Stimulated activated CD4-positive, alpha-beta T cell treated with anti-CD3 and anti-CD28 coated beads, Interleukin-4, amount 100 ng/mL, for 24 hours (primary cell): Measurements from ENCODE around the gene PPCDC.
"Not testable (repeated sequence)": the region's sequence is repeated elsewhere in the genome, so short reads cannot be mapped to it uniquely, and the experiment has no call there.

Experiments
- DNase-seq: peaks from one replicate; pipeline ENCODE4 v3.0.0-alpha.2; 2020

PPCDC gene

GRCh38 chr15:75073197-75073596, 49.8 kb downstream of the PPCDC start:
- no peak for DNase-seq

- DNase-seq: no peak
Observed at GRCh38 chr15:75076277-75076676, 52.9 kb downstream of the PPCDC start.

GRCh38 chr15:75077551-75077961, 54.2 kb downstream of the PPCDC start:
- DNase-seq: not testable (repeated sequence)

GRCh38 chr15:75081150-75081549, 57.8 kb downstream of the PPCDC start:
- DNase-seq: no peak

- no peak for DNase-seq
Observed at GRCh38 chr15:75082689-75083088, 59.3 kb downstream of the PPCDC start.

GRCh38 chr15:75085708-75086107, 62.3 kb downstream of the PPCDC start:
- not testable (repeated sequence) for DNase-seq

- no peak for DNase-seq
Observed at GRCh38 chr15:75089456-75090387, 66.3 kb downstream of the PPCDC start.

- DNase-seq: no peak
Observed at GRCh38 chr15:75090388-75090734, 67.0 kb downstream of the PPCDC start.

- DNase-seq: no peak
Observed at GRCh38 chr15:75091814-75092213, 68.4 kb downstream of the PPCDC start.

GRCh38 chr15:75094961-75095478, 71.6 kb downstream of the PPCDC start:
- DNase-seq: not testable (repeated sequence)

GRCh38 chr15:75095594-75095993, 72.2 kb downstream of the PPCDC start:
- DNase-seq: no peak

- DNase-seq: no peak
Observed at GRCh38 chr15:75097939-75098338, 74.5 kb downstream of the PPCDC start.

- no peak for DNase-seq
Observed at GRCh38 chr15:75098404-75098803, 75.0 kb downstream of the PPCDC start.
